ENCODE results near the gene TPSB2. TPM values are rescaled to one million over a fixed set of nuclear protein-coding genes. Genes with fewer than 3 reads are reported as not detected.
"Not testable (repeated sequence)": the region's sequence is repeated elsewhere in the genome, so short reads cannot be mapped to it uniquely, and the experiment has no call there.

Gene TPSB2
- total RNA-seq, 1 donor from 2014 or later: not detected

- not testable (repeated sequence) for H3K4me3 Mint-ChIP-seq (ENCODE audit: low read depth); H3K36me3 Mint-ChIP-seq (ENCODE audit: insufficient read depth); DNase-seq (ENCODE audit: low spot score, unreplicated experiment); H3K9me3 Mint-ChIP-seq (ENCODE audit: low read depth); H3K4me1 Mint-ChIP-seq (ENCODE audit: low read depth); H3K27ac Mint-ChIP-seq
- peaks cover 11% of the 10 kb centered on the region for H3K27me3 Mint-ChIP-seq
Measured at GRCh38 chr16:1239575-1239974, 9.6 kb upstream of the TPSB2 start.

GRCh38 chr16:1238909-1239308, 8.9 kb upstream of the TPSB2 start:
- not testable (repeated sequence) for H3K4me3 Mint-ChIP-seq (ENCODE audit: low read depth); H3K27ac Mint-ChIP-seq; DNase-seq (ENCODE audit: low spot score, unreplicated experiment); H3K36me3 Mint-ChIP-seq (ENCODE audit: insufficient read depth); H3K4me1 Mint-ChIP-seq (ENCODE audit: low read depth); H3K9me3 Mint-ChIP-seq (ENCODE audit: low read depth)
- H3K27me3 Mint-ChIP-seq: peaks cover 11% of the 10 kb centered on the region

- H3K36me3 Mint-ChIP-seq (ENCODE audit: insufficient read depth): no peaks in the 10 kb centered on the region
- no peaks in the 10 kb centered on the region for H3K9me3 Mint-ChIP-seq (ENCODE audit: low read depth)
- no peak for DNase-seq (ENCODE audit: low spot score, unreplicated experiment)
- H3K4me3 Mint-ChIP-seq (ENCODE audit: low read depth): no peak overlapping the region
- H3K27ac Mint-ChIP-seq: no peak overlapping the region
- H3K27me3 Mint-ChIP-seq: peaks cover 11% of the 10 kb centered on the region
- TF ChIP-seq CTCF (IDR thresholded peaks at IDR 0.05; ENCODE audit: unreplicated experiment): no peak
- no peaks in the 10 kb centered on the region for H3K4me1 Mint-ChIP-seq (ENCODE audit: low read depth)
Measured at GRCh38 chr16:1237990-1238389, 8.0 kb upstream of the TPSB2 start.

- peaks cover 11% of the 10 kb centered on the region for H3K27me3 Mint-ChIP-seq
- H3K9me3 Mint-ChIP-seq (ENCODE audit: low read depth); H3K4me1 Mint-ChIP-seq (ENCODE audit: low read depth); H3K4me3 Mint-ChIP-seq (ENCODE audit: low read depth); H3K27ac Mint-ChIP-seq; H3K36me3 Mint-ChIP-seq (ENCODE audit: insufficient read depth); DNase-seq (ENCODE audit: low spot score, unreplicated experiment): not testable (repeated sequence)
Measured at GRCh38 chr16:1236659-1237058, 6.7 kb upstream of the TPSB2 start.

GRCh38 chr16:1232049-1232748, 2.2 kb upstream of the TPSB2 start:
- not testable (repeated sequence) for H3K36me3 Mint-ChIP-seq (ENCODE audit: insufficient read depth); H3K4me1 Mint-ChIP-seq (ENCODE audit: low read depth); H3K4me3 Mint-ChIP-seq (ENCODE audit: low read depth); DNase-seq (ENCODE audit: low spot score, unreplicated experiment); H3K27ac Mint-ChIP-seq; H3K9me3 Mint-ChIP-seq (ENCODE audit: low read depth); H3K27me3 Mint-ChIP-seq

GRCh38 chr16:1231301-1231700, 1.3 kb upstream of the TPSB2 start:
- not testable (repeated sequence) for H3K4me3 Mint-ChIP-seq (ENCODE audit: low read depth); H3K36me3 Mint-ChIP-seq (ENCODE audit: insufficient read depth); H3K27ac Mint-ChIP-seq; H3K27me3 Mint-ChIP-seq; DNase-seq (ENCODE audit: low spot score, unreplicated experiment); H3K9me3 Mint-ChIP-seq (ENCODE audit: low read depth); H3K4me1 Mint-ChIP-seq (ENCODE audit: low read depth)

GRCh38 chr16:1230471-1231212, 658 bp upstream of the TPSB2 start:
- not testable (repeated sequence) for H3K27me3 Mint-ChIP-seq; H3K4me1 Mint-ChIP-seq (ENCODE audit: low read depth); H3K27ac Mint-ChIP-seq; H3K9me3 Mint-ChIP-seq (ENCODE audit: low read depth); DNase-seq (ENCODE audit: low spot score, unreplicated experiment); H3K4me3 Mint-ChIP-seq (ENCODE audit: low read depth); H3K36me3 Mint-ChIP-seq (ENCODE audit: insufficient read depth)

GRCh38 chr16:1229476-1229875, 508 bp downstream of the TPSB2 start:
- H3K36me3 Mint-ChIP-seq (ENCODE audit: insufficient read depth); DNase-seq (ENCODE audit: low spot score, unreplicated experiment); H3K4me3 Mint-ChIP-seq (ENCODE audit: low read depth); H3K4me1 Mint-ChIP-seq (ENCODE audit: low read depth); H3K27ac Mint-ChIP-seq; H3K9me3 Mint-ChIP-seq (ENCODE audit: low read depth); H3K27me3 Mint-ChIP-seq: not testable (repeated sequence)

GRCh38 chr16:1228227-1228626, 1.8 kb downstream of the TPSB2 start:
- not testable (repeated sequence) for H3K36me3 Mint-ChIP-seq (ENCODE audit: insufficient read depth)

GRCh38 chr16:1226692-1227091, 3.3 kb downstream of the TPSB2 start:
- not testable (repeated sequence) for H3K36me3 Mint-ChIP-seq (ENCODE audit: insufficient read depth); H3K27ac Mint-ChIP-seq; H3K9me3 Mint-ChIP-seq (ENCODE audit: low read depth)

More at GRCh38 chr16:1228227-1228626, 1.8 kb downstream of the TPSB2 start:
- H3K27me3 Mint-ChIP-seq; H3K4me1 Mint-ChIP-seq (ENCODE audit: low read depth); H3K4me3 Mint-ChIP-seq (ENCODE audit: low read depth); DNase-seq (ENCODE audit: low spot score, unreplicated experiment); H3K27ac Mint-ChIP-seq; H3K9me3 Mint-ChIP-seq (ENCODE audit: low read depth): not testable (repeated sequence)

GRCh38 chr16:1225728-1226311, 4.2 kb downstream of the TPSB2 start:
- not testable (repeated sequence) for H3K4me1 Mint-ChIP-seq (ENCODE audit: low read depth); H3K4me3 Mint-ChIP-seq (ENCODE audit: low read depth); DNase-seq (ENCODE audit: low spot score, unreplicated experiment); H3K27ac Mint-ChIP-seq; H3K9me3 Mint-ChIP-seq (ENCODE audit: low read depth); H3K36me3 Mint-ChIP-seq (ENCODE audit: insufficient read depth); H3K27me3 Mint-ChIP-seq

More at GRCh38 chr16:1226692-1227091, 3.3 kb downstream of the TPSB2 start:
- not testable (repeated sequence) for DNase-seq (ENCODE audit: low spot score, unreplicated experiment); H3K27me3 Mint-ChIP-seq; H3K4me1 Mint-ChIP-seq (ENCODE audit: low read depth); H3K4me3 Mint-ChIP-seq (ENCODE audit: low read depth)

Measured in progenitor cell of endocrine pancreas (in vitro differentiated cells).